SK-N-SH (cell line): ENCODE measurements around the gene NBL1.

ENCODE experiments used
- CHD2 ChIP-seq: fragments of 150-350 bp; IDR thresholded peaks from 2 replicates; pipeline ENCODE4 v1.6.1; 2018; ENCODE audit warnings: low read length; ENCODE audit not compliant: partially characterized antibody
- CTCF ChIP-seq: fragments of 200-600 bp; sonication (generic); IDR thresholded peaks from 2 replicates; pipeline ENCODE4 v1.6.1; 2017; ENCODE audit warnings: antibody characterized with exemption, mild to moderate bottlenecking, moderate library complexity
- EP300 ChIP-seq, 2 experiments: IDR thresholded peaks; 2 replicates each; pipeline versions ENCODE4 v1.4.0 to v1.6.1; 2012; ENCODE audit warnings: borderline replicate concordance in 1 of 2, low read depth in 1 of 2, low read length in 1 of 2
- EZH2phosphoT487 ChIP-seq: fragments of 200-600 bp; sonication (generic); IDR thresholded peaks from 2 replicates; pipeline ENCODE4 v1.6.1; 2017; ENCODE audit warnings: low read depth, mixed run types, mild to moderate bottlenecking, antibody characterized with exemption, moderate library complexity, borderline replicate concordance
- GABPA ChIP-seq: IDR thresholded peaks from 2 replicates; pipeline ENCODE4 v1.4.0; 2012; ENCODE audit warnings: low read depth, mild to moderate bottlenecking
- JUND ChIP-seq: IDR thresholded peaks from 2 replicates; pipeline ENCODE4 v1.4.0; 2012
- MAX ChIP-seq: IDR thresholded peaks from 2 replicates; pipeline ENCODE4 v1.4.0; 2012; ENCODE audit warnings: low read depth
- MXI1 ChIP-seq: IDR thresholded peaks from 2 replicates; pipeline ENCODE4 v1.6.1; 2012; ENCODE audit warnings: mild to moderate bottlenecking, low read depth, low read length, improper control_type of control experiment
- NRF1 ChIP-seq: IDR thresholded peaks from 2 replicates; pipeline ENCODE4 v1.6.1; 2012; ENCODE audit warnings: low read depth, mild to moderate bottlenecking, low read length
- POLR2AphosphoS5 ChIP-seq: IDR thresholded peaks from 2 replicates; pipeline ENCODE4 v1.6.1; 2012; ENCODE audit warnings: low read depth, low read length
- SIN3A ChIP-seq: IDR thresholded peaks from 2 replicates; pipeline ENCODE4 v1.6.1; 2012; ENCODE audit warnings: low read depth, mild to moderate bottlenecking, low read length, moderate library complexity, borderline replicate concordance
- TAF1 ChIP-seq: IDR thresholded peaks from 2 replicates; pipeline ENCODE4 v1.6.1; 2012; ENCODE audit warnings: low read depth, mild to moderate bottlenecking, low read length, moderate library complexity, borderline replicate concordance
- YY1 ChIP-seq: IDR thresholded peaks from 2 replicates; pipeline ENCODE4 v1.4.0; 2012; ENCODE audit warnings: low read depth, mild to moderate bottlenecking
- TF ChIP-seq, protein P1 (sequence below): IDR thresholded peaks from 2 replicates; pipeline ENCODE4 v1.6.1; 2012; ENCODE audit warnings: mild to moderate bottlenecking, low read depth, low read length, moderate library complexity

GRCh38 chr1:19625291-19625937 lies 18.7 kb upstream of the NBL1 start:
- TF ChIP-seq SIN3A: no peak
- TF ChIP-seq CTCF: no peak
- TF ChIP-seq MAX: no peak
- TF ChIP-seq POLR2AphosphoS5: no peak
- TF ChIP-seq EP300 (IDR thresholded peaks at IDR 0.05; ENCODE audit: borderline replicate concordance in 1 of 2, low read depth in 1 of 2, low read length in 1 of 2): no peak
- no peak for TF ChIP-seq TAF1
- TF ChIP-seq NRF1: no peak
- TF ChIP-seq, protein P1, sequence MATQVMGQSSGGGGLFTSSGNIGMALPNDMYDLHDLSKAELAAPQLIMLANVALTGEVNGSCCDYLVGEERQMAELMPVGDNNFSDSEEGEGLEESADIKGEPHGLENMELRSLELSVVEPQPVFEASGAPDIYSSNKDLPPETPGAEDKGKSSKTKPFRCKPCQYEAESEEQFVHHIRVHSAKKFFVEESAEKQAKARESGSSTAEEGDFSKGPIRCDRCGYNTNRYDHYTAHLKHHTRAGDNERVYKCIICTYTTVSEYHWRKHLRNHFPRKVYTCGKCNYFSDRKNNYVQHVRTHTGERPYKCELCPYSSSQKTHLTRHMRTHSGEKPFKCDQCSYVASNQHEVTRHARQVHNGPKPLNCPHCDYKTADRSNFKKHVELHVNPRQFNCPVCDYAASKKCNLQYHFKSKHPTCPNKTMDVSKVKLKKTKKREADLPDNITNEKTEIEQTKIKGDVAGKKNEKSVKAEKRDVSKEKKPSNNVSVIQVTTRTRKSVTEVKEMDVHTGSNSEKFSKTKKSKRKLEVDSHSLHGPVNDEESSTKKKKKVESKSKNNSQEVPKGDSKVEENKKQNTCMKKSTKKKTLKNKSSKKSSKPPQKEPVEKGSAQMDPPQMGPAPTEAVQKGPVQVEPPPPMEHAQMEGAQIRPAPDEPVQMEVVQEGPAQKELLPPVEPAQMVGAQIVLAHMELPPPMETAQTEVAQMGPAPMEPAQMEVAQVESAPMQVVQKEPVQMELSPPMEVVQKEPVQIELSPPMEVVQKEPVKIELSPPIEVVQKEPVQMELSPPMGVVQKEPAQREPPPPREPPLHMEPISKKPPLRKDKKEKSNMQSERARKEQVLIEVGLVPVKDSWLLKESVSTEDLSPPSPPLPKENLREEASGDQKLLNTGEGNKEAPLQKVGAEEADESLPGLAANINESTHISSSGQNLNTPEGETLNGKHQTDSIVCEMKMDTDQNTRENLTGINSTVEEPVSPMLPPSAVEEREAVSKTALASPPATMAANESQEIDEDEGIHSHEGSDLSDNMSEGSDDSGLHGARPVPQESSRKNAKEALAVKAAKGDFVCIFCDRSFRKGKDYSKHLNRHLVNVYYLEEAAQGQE: no peak
- TF ChIP-seq EZH2phosphoT487: no peak
- TF ChIP-seq YY1: no peak
- no peak for TF ChIP-seq JUND
- TF ChIP-seq GABPA: no peak
- TF ChIP-seq MXI1: no peak
- no peak for TF ChIP-seq CHD2
